ENCODE measurements around the gene U2AF2. TPM values are rescaled to one million over a fixed set of nuclear protein-coding genes. Genes with fewer than 3 reads are reported as not detected.
A peak's percentile ranks its signal among the peaks of the same experiment; 100 is the strongest.

The U2AF2 gene
- total and polyA plus RNA-seq, 9 of the 15 experiments (the other 6 are each of a cell fraction or from before 2014, with no cell fraction given), result 3.0 to 331 (median 157) TPM

DNA sequence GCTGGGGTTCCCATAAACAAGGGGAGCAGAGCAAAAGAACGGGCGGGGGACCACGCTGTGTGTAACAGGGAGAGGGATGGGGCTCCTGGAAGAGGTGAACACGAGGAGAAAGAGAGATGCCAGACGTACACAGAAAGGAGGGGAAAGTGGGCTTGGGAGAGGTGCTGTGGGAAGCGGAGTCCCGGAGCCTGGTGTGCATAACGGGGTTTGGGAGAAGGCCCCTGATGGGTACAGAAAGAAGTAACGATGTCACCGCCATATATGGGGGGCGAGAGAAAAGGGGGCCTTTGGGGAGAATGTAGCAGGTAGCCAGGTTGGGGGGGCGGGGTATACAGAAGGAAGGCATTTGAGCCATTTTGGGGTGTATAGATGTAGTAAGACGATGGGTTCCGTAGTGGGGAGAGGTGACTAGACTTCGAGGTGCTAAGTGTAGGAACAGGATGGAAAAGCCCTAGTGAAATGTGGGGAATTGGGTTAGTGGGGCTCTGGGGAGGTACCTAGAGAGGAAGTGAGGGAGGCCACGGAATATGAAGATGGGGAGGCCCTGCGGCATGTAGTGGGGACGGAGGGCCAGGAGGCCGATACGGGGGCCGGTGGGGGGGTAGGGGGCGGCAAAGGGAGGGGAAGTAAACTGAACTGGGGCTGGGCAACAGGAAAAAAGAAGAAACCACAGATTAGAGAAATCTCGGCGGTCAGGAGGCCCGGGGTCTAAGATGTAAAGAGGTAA, 13.2 kb upstream of the U2AF2 start (continued):
- TF ChIP-seq, protein P1, sequence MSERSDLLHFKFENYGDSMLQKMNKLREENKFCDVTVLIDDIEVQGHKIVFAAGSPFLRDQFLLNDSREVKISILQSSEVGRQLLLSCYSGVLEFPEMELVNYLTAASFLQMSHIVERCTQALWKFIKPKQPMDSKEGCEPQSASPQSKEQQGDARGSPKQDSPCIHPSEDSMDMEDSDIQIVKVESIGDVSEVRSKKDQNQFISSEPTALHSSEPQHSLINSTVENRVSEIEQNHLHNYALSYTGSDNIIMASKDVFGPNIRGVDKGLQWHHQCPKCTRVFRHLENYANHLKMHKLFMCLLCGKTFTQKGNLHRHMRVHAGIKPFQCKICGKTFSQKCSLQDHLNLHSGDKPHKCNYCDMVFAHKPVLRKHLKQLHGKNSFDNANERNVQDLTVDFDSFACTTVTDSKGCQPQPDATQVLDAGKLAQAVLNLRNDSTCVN (CRISPR knock-in tag; IDR thresholded peaks at IDR 0.05), result peak; percentile 95
- TF ChIP-seq GABPB1 (CRISPR knock-in tag; IDR thresholded peaks at IDR 0.05) (0 out of 2 replicates have a peak, but pooled peaks have one; percentile 34), ZKSCAN3 (CRISPR knock-in tag; IDR thresholded peaks at IDR 0.05) (no peak), MYC (IDR thresholded peaks at IDR 0.05; ENCODE audit: low read depth, low read length) (no peak), MYC (CRISPR knock-in tag; IDR thresholded peaks at IDR 0.05; ENCODE audit: borderline replicate concordance, low read depth) (peak; percentile 86; the same call in 1 of the 2 replicates), TBL1XR1 (IDR thresholded peaks at IDR 0.05; ENCODE audit: low read length in 2 of 2) (no peak), TCFL5 (CRISPR knock-in tag; conservative IDR thresholded peaks at IDR 0.05) (no peak), CHD1 (IDR thresholded peaks at IDR 0.05; ENCODE audit: low read length) (peak; percentile 76), TAF15 (IDR thresholded peaks at IDR 0.05; ENCODE audit: low read depth, low read length) (no peak), SMAD3 (CRISPR knock-in tag; conservative IDR thresholded peaks at IDR 0.05) (0 out of 2 replicates have a peak, but pooled peaks have one; percentile 39)
- TF ChIP-seq, protein P2, sequence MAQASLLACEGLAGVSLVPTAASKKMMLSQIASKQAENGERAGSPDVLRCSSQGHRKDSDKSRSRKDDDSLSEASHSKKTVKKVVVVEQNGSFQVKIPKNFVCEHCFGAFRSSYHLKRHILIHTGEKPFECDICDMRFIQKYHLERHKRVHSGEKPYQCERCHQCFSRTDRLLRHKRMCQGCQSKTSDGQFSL (CRISPR knock-in tag; IDR thresholded peaks at IDR 0.05), result no peak
- TF ChIP-seq, protein P2 (tag; IDR thresholded peaks at IDR 0.05), result 0 out of 4 replicates have a peak, but pooled peaks of 1 of the 2 experiments have one; percentile 45
- TF ChIP-seq, protein P3, sequence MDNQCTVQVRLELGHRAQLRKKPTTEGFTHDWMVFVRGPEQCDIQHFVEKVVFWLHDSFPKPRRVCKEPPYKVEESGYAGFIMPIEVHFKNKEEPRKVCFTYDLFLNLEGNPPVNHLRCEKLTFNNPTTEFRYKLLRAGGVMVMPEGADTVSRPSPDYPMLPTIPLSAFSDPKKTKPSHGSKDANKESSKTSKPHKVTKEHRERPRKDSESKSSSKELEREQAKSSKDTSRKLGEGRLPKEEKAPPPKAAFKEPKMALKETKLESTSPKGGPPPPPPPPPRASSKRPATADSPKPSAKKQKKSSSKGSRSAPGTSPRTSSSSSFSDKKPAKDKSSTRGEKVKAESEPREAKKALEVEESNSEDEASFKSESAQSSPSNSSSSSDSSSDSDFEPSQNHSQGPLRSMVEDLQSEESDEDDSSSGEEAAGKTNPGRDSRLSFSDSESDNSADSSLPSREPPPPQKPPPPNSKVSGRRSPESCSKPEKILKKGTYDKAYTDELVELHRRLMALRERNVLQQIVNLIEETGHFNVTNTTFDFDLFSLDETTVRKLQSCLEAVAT (IDR thresholded peaks at IDR 0.05), result peak in 1 of 2 experiments; percentile 16; a peak in 1 of 4 replicates
- TF ChIP-seq, protein P4, sequence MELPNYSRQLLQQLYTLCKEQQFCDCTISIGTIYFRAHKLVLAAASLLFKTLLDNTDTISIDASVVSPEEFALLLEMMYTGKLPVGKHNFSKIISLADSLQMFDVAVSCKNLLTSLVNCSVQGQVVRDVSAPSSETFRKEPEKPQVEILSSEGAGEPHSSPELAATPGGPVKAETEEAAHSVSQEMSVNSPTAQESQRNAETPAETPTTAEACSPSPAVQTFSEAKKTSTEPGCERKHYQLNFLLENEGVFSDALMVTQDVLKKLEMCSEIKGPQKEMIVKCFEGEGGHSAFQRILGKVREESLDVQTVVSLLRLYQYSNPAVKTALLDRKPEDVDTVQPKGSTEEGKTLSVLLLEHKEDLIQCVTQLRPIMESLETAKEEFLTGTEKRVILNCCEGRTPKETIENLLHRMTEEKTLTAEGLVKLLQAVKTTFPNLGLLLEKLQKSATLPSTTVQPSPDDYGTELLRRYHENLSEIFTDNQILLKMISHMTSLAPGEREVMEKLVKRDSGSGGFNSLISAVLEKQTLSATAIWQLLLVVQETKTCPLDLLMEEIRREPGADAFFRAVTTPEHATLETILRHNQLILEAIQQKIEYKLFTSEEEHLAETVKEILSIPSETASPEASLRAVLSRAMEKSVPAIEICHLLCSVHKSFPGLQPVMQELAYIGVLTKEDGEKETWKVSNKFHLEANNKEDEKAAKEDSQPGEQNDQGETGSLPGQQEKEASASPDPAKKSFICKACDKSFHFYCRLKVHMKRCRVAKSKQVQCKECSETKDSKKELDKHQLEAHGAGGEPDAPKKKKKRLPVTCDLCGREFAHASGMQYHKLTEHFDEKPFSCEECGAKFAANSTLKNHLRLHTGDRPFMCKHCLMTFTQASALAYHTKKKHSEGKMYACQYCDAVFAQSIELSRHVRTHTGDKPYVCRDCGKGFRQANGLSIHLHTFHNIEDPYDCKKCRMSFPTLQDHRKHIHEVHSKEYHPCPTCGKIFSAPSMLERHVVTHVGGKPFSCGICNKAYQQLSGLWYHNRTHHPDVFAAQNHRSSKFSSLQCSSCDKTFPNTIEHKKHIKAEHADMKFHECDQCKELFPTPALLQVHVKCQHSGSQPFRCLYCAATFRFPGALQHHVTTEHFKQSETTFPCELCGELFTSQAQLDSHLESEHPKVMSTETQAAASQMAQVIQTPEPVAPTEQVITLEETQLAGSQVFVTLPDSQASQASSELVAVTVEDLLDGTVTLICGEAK (IDR thresholded peaks at IDR 0.05), result peak; percentile 43; the same call in 1 of the 2 replicates
- TF ChIP-seq, protein P4 (CRISPR knock-in tag; IDR thresholded peaks at IDR 0.05), result no peak

Data from K562 (cell line).